ENCODE data around the gene AHRR. TPM values are rescaled to one million over a fixed set of nuclear protein-coding genes. Genes with fewer than 3 reads are reported as not detected.

AHRR gene
- total RNA-seq, 1 experiment from 2014 or later = 51.8 TPM

GRCh38 chr5:442335-443238 lies 121.1 kb downstream of the AHRR start, which contains the start of gene EXOC3:
EXOC3 (plus strand) TSS chr5:443176; CDS start chr5:446206, 3,030 bp downstream.
- peak; percentile 75 for DNase-seq (ENCODE audit: low read depth)

- DNase-seq (ENCODE audit: low read depth) = no peak
These were observed 122.0 kb downstream of the AHRR start for GRCh38 chr5:443239-444151.

DNA sequence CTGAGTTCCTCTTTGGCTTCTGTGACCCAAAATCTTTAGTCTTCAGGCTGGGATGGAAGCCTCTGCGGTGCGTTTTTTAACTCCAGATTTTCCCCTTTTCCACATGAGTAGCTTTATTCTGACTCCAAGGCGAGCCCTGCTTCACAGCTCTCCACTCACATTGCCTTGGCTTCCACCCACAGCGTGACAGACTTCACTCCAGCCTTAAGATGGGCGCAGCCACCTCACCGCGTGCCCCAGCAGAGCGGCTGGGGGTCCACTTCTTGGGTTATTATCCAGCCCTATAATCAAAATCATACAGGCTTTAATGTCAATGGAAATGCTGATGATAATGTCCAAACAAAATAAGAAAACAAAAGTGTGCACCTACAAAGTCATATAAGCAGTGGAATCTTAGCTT lies 122.7 kb downstream of the AHRR start:
- no peak for DNase-seq (ENCODE audit: low read depth)

- DNase-seq (ENCODE audit: low read depth) = no peak
These were observed 124.1 kb downstream of the AHRR start for GRCh38 chr5:445591-445990.

GRCh38 chr5:446066-446882 lies 124.8 kb downstream of the AHRR start:
- DNase-seq (ENCODE audit: low read depth) = peak; percentile 46

GRCh38 chr5:446883-447263 lies 125.4 kb downstream of the AHRR start:
- DNase-seq (ENCODE audit: low read depth) = peak; percentile 46

- no peak for DNase-seq (ENCODE audit: low read depth)
These were observed 126.0 kb downstream of the AHRR start for GRCh38 chr5:447501-447900.

DNA sequence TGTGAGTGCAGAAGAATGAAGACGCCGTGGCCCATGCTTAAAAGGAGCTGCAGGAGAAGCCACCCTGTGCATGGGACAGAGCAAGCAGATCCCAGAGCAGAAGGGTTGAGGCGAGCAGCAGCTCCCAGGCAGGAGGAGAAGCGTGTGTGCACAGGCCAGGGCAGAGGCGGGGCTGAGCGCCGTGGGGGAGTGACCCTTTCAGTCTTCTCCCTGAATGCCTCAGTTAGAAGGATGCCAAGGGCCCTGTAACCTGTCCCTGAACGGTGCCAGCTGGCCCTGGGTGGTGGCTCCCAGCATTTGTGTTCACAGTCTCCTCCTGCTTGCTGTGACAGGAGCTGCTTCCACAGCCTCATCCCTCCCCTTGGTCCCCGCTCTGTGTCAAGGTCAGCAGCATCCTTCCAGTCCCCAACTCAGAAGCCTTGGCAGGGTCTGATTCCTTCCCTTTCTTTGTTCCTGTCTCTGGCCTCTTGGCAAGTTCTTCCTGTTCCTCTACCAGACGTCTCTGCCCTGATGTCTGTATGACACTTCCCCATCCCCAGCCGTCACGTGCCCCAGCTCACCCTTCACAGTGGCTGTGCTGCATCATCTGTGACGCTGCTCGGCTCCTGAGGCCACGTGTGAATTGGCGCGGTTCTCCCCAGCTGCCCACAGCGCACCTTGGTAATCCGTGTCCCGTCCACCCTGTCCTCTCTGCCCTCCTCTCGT lies 126.7 kb downstream of the AHRR start:
- no peak for DNase-seq (ENCODE audit: low read depth)

GRCh38 chr5:448766-449090 lies 127.2 kb downstream of the AHRR start:
- no peak for DNase-seq (ENCODE audit: low read depth)

- no peak for DNase-seq (ENCODE audit: low read depth)
These were observed 127.6 kb downstream of the AHRR start for GRCh38 chr5:449151-449550.

DNA sequence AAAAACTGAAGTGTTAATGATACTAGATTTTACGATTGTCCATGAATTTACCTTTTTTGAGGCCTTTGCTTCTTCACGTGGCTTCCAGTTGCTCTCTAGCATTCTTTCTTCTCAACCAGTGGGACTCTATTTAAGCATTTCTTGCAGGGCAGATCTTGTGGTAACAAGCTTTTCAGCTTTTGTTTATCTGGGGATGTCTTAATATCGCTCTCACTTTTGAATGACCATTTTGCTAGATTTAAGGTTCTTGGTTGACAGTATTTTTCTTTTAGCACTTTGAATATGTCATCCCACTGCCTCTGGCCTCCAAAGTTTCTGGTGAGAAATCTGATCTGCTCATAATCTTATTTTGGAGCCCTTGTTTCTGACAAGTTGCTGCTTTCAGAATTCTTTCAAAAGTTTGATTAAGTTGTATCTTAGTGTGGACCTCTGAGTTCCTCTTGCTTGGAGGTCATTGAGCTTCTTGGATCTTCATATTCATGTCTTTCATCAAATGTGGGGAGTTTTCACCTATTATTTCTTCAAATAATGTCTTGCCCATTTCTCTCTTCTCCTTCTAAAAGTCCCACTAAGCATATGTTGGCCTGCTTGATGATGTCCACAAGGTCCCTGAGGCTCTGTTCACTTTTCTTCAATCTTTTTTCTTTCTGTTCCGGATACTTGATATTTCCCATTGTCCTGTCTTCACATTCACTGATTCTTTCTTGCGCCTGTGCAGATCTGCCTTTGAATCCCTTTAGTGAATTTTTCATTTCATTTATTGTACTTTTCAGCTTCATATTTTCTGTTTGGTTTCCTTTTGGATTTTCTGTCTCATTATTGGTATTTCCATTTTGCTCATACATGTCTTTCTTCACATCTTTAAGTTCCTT lies 130.3 kb downstream of the AHRR start:
- no peak for DNase-seq (ENCODE audit: low read depth)

GRCh38 chr5:452978-453710 lies 131.6 kb downstream of the AHRR start:
- DNase-seq (ENCODE audit: low read depth) = peak; percentile 45

GRCh38 chr5:453725-454481 lies 132.4 kb downstream of the AHRR start:
- DNase-seq (ENCODE audit: low read depth) = no peak

- DNase-seq (ENCODE audit: low read depth) = no peak
These were observed 133.4 kb downstream of the AHRR start for GRCh38 chr5:454936-455335.

GRCh38 chr5:455806-456205 lies 134.3 kb downstream of the AHRR start:
- DNase-seq (ENCODE audit: low read depth) = no peak

- DNase-seq (ENCODE audit: low read depth) = no peak
These were observed 135.1 kb downstream of the AHRR start for GRCh38 chr5:456351-457194.

DNA sequence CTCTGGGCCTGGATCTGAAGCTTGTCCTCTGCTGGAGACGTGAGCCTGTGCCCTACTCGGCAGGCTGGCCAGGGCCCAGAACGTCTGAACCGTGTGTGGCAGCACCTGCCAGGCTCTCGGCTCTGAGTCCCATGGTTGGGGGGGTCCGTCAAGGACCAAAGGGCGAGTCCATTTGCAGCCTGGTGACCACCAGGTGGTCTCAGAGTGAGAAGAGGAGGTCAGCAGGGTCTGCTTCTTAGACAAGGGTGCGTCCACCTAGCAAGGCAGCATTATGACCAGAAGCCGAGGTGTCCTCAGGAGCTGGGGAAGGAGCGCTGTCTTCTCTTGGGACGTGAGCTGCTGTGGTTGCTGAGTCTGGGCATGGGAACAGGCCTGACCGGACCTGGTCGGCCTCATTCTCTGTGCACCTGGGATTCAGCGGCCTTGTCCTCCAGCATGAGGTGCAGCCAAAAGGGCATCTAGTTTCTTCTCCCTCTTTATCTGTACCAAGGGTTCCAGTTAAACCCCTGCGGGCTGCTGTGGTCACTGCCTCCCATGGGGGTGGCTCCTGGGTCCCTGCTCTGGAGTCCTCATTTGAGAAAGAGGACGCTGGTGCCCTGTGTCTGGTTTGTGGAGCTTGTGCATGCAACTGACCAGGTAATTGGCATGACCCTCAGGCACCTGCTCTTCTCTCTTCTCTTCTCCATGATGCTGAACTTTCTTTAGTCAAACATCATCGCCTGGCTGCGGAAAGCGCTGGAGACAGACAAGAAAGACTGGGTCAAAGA lies 135.9 kb downstream of the AHRR start:
- DNase-seq (ENCODE audit: low read depth) = no peak
